LNCaP clone FGC (cell line): Measurements from ENCODE around the gene ERC1.

ENCODE experiments used
- DNase-seq: peaks from one replicate; pipeline ENCODE4 v3.0.0-alpha.2; 2011; ENCODE audit warnings: low read depth
- H3K4me3 ChIP-seq: 2 replicates; pipeline ENCODE4 v1.5.1; 2011; ENCODE audit warnings: mild to moderate bottlenecking, low read depth, low read length, control low read depth
- TF ChIP-seq, protein P1 (sequence below): IDR thresholded peaks from 2 replicates; pipeline ENCODE4 v1.5.1; 2012; ENCODE audit warnings: mild to moderate bottlenecking; ENCODE audit not compliant: control insufficient read depth, insufficient read depth; ENCODE audit errors: extremely low read depth

ERC1 gene

DNA sequence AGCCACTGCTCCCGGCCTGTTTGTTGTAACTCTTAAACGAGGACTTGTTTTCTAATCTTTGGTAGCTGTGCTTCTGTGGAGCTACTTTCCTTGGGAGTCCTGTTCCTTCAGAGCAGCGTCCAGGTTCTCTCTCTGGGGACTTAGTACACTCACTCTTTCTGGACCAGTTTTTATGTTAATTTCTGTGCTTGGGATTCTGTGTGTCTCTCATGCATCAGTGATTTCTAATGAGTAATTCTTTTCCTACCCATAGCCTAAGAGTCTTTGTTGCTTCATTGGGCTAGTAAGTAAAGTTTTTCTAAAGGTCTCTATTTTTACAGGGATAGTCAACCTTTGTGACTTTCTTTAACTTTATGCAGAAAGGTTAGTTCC lies 314.0 kb downstream of the ERC1 start:
- TF ChIP-seq, protein P1, sequence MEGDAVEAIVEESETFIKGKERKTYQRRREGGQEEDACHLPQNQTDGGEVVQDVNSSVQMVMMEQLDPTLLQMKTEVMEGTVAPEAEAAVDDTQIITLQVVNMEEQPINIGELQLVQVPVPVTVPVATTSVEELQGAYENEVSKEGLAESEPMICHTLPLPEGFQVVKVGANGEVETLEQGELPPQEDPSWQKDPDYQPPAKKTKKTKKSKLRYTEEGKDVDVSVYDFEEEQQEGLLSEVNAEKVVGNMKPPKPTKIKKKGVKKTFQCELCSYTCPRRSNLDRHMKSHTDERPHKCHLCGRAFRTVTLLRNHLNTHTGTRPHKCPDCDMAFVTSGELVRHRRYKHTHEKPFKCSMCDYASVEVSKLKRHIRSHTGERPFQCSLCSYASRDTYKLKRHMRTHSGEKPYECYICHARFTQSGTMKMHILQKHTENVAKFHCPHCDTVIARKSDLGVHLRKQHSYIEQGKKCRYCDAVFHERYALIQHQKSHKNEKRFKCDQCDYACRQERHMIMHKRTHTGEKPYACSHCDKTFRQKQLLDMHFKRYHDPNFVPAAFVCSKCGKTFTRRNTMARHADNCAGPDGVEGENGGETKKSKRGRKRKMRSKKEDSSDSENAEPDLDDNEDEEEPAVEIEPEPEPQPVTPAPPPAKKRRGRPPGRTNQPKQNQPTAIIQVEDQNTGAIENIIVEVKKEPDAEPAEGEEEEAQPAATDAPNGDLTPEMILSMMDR: no peak
- H3K4me3 ChIP-seq: no peak overlapping the region
- DNase-seq: no peak

DNA sequence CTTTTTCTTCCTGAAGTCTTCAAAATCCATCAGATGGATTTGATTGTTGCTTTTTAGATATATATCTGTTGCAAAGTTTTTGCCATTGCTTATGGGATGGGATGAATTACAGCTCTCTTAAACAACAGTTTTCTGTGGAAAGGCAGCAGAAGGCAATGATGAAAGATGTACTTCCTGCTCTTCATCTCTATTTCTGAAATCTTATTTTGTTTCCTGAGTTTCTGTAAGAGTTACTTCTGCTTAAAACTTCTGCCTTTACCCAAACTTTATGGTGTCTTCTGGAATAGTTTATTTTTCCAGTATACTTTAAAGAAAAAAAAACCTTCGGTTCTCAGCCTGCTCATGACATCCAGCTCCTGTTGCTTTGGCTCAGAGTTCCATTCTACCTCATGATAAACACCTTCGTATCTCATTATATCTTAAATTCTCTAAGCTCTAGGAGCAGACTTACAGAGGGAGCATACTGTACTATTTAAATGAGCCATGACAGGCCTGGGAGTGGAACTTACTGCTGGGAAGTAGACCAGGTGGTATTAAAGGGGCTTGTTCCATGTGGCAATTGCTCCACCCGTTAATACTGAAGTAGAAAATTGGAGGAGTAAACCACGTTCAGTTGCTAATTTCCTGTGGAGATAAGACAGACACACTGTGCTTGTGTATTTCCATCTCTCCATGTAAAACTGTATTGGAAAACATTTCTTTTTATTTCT lies 314.9 kb downstream of the ERC1 start:
- H3K4me3 ChIP-seq: no peak overlapping the region
- TF ChIP-seq, protein P1: no peak
- no peak for DNase-seq

DNA sequence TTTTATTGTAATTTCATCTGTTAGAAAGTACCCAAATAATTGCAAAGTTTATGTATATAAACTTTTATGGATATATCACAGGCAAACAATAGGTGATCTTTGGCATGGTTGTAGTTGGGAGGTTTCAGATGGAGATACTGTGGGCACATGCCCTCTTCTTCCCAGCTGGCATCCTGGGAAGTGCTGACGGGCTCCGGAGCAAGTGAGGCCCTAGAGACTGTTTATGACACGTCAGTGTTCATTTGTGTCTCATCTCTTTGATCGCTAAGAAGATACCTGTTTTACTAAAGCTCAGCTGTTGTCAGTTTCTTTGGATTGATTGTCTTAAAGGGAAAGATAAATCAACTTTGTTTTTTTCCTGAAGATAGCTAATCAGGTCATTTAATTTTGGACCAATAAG lies 315.8 kb downstream of the ERC1 start:
- DNase-seq: no peak
- TF ChIP-seq, protein P1: no peak

DNA sequence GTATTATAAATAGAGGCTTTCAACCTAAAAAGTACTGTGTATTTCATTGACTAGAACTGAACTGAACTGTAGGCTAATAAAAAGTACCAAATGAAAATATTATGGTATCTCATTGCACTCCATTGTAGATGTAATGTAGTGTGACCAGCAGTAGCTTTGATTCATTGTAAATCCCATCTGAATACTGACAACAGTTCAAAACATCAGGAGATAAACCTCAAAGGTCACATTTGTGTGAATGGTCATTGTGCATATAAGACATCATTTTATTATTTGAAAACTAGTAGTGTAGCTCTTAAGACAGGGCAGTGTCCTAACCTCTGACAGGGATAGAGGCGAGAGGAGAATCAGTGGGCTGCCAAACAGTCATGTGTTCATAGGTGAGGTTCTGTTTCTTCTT lies 316.8 kb downstream of the ERC1 start:
- TF ChIP-seq, protein P1: no peak
- H3K4me3 ChIP-seq: no peak overlapping the region
- DNase-seq: no peak

More for the DNA sequence above, 315.8 kb downstream of the ERC1 start:
- no peak overlapping the region for H3K4me3 ChIP-seq

DNA sequence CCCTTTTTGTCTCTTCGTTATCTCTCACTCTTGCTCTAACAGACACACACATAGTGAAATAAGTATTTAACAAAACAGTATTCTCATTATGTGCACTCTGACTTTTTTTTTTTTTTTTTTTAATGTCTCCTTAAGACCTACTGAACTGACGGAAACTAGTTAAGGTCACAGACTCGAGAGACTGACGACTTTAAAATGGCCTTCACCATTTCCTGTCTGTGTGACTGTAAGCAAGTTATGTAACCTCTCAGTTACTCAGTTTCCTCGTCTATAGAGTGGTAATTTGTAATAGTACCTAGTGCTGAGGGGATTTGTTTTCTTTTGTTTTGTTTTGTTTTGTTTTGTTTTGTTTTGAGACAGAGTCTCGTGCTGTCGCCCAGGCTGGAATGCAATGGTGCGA lies 318.6 kb downstream of the ERC1 start:
- TF ChIP-seq, protein P1: no peak
- DNase-seq: no peak
- H3K4me3 ChIP-seq: no peak overlapping the region

DNA sequence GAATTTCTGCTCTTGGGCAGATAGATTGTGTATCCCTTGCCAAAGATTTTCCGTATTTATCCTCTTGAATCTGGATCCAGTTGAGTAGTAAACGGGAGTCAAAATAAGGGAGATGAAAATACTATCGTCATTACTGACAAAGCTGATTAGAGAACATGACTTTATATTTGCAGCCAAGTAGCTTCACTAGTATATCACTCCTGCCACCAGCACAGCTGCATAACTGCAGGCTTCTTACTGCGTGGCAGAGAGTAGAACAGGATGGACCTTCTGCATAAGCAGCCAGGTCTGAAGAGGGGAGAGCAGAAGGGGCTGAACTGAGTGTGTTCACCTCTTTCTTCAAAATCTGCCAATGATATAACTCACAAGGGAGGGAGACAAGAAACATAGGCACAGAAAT lies 319.6 kb downstream of the ERC1 start:
- DNase-seq: no peak
- no peak overlapping the region for H3K4me3 ChIP-seq
- TF ChIP-seq, protein P1: no peak

DNA sequence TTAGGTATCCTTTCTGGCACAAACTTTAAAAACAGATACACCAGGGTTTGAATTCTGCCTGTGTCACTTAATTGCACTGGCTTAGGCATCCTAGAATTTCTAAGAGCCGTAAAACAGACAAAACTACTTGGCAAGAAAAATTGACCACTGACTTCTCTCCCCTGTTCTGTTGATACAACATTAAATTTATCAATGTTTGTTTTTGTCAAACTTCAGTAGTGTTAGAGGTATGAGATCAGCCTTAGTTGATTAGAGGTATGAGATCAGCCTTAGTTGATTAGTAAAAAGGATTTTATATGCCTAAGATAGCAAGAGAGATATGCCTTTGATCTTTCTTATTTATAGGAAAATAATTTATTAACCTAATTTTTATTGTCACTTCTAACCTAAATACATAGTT lies 320.1 kb downstream of the ERC1 start:
- no peak overlapping the region for H3K4me3 ChIP-seq
- no peak for DNase-seq
- TF ChIP-seq, protein P1: no peak
